OCI-LY7 (cell line): ENCODE measurements around the gene SNRNP48.

Experiments used
- CTCF ChIP-seq: fragments of 200-600 bp; sonication (generic); conservative IDR thresholded peaks from 2 replicates; pipeline ENCODE4 v1.5.1; 2014; ENCODE audit warnings: mild to moderate bottlenecking, antibody characterized with exemption, low read length, moderate library complexity, mixed read lengths
- EZH2phosphoT487 ChIP-seq: fragments of 200-600 bp; sonication (generic); IDR thresholded peaks from 2 replicates; pipeline ENCODE4 v1.6.1; 2018; ENCODE audit warnings: low read depth, borderline replicate concordance, mild to moderate bottlenecking, mixed run types, antibody characterized with exemption, low read length, moderate library complexity, mixed read lengths

DNA sequence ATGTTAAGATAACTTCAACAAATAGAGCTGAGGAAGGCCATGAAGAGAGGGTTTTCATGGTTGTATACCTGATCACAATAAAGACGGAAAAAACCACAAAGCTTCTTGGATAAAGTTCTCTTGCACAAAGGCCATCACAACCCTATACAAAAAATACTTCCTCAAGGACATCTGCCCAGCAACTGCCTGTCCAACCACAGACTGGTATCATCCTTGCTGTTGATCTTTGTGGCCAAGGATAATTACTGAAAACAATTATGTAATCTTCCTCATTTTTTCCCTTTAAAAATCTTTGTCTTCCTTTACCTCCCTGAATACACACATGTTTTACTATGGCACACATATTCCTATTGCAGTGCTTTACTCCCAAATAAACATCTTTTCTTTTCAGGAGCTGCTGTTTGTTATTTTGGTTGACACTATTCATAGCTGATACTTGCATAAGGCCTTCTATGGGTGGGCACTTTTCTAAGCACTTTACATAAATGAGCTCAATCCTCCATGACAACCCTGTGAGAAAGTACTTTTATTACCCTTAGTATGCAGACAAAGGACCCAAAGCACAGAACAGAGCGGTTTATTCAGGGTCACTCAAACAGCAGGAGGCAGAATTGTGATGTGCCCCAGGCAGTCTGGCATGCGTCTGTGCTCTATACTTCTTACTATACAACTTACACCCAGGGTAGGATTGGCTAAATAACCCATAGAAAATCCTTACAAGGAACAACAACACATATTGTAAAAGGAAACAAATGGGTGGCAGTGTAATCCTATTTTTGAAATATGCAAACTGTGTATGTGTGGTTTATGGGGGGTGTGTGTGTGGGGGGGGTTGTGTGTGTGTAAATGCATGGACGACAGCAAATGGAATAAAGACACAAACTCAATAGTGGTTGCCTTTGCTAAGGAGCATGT is 35.1 kb downstream of the SNRNP48 start:
- no peak for TF ChIP-seq CTCF
- no peak for TF ChIP-seq EZH2phosphoT487
